ENCODE measurements around the gene MDH1B. TPM values are rescaled to one million over a fixed set of nuclear protein-coding genes. Genes with fewer than 3 reads are reported as not detected.

MDH1B gene
- total and polyA plus RNA-seq, 2 donors (not counting 1 experiment from before 2014, with no cell fraction given) = 0.34 TPM; not detected in 1

DNA sequence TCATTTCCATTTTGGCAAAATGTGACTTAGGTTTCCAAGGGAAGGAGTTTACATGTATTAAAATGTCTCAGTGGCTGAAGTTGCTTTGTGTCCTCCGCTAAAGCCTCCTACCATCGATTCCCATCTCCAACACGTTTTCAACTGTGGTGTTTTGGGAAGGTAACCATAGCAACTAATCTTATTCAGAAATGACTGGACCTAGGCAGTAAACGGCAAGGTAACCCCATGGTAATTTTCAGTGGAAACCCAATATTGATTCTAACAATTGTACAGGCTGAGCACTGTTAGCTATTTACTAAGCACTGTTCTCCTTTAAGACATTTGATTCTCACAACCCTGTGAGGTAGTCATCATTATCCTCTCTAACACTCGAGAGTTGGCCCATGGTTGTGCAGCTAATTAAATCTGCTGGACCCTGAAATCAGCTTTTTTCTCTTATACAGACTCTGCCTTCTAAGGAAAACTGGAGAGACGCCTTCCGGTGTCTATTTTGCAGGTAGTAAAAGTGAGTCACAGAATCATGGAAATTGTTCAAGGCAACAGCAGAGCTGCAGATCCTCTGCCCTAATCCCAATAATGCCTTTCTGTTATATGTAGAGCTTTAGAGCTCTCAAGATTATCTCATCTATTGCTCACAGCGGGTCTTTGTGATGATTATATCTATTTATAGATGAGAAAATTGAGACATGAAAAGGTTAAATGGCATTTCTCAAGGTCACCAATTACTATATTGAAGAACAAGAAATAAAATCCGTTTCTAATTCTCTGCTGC lies 36.5 kb upstream of the MDH1B start:
- ATAC-seq (ENCODE audit: low read depth) = no peak
- Histone ChIP-seq H2AFZ (ENCODE audit: insufficient read depth, low read depth, low read length, poor library complexity, severe bottlenecking) (no peak overlapping the region), H3K27me3 (replicated peaks in 1 of 4; ENCODE audit: control extremely low read depth in 1 of 4, control insufficient read depth in 3 of 4, insufficient read depth in 4 of 4, low read length in 3 of 4) (no peaks in the 10 kb centered on the region), H3K27ac (ENCODE audit: low read length in 2 of 2) (no peak overlapping the region), H3K36me3 (replicated peaks in 1 of 2; ENCODE audit: control extremely low read depth in 1 of 2, control insufficient read depth in 1 of 2, extremely low read depth in 1 of 2, insufficient read depth in 2 of 2, low read length in 1 of 2) (peaks cover 0 to under 1% of the 10 kb centered on the region in 2 experiments), H3K79me2 (ENCODE audit: control insufficient read depth, insufficient read depth, low read length) (no peaks in the 10 kb centered on the region), H3K9ac (ENCODE audit: low read length) (no peak overlapping the region), H3K4me1 (ENCODE audit: control insufficient read depth in 2 of 2, insufficient read depth in 2 of 2, low read length in 2 of 2) (peaks cover 0 to 5% of the 10 kb centered on the region in 2 donors), H3K4me3 (ENCODE audit: control extremely low read depth in 1 of 5, extremely low read depth in 1 of 5, insufficient read depth in 1 of 5, low read depth in 2 of 5, low read length in 4 of 5) (no peak overlapping the region), H3K9me3 (ENCODE audit: control extremely low read depth in 1 of 3, control insufficient read depth in 2 of 3, insufficient read depth in 1 of 3, low read length in 2 of 3) (no peaks in the 10 kb centered on the region), H4K20me1 (ENCODE audit: control insufficient read depth, insufficient read depth, low read length, poor library complexity, severe bottlenecking) (no peaks in the 10 kb centered on the region), H3K4me2 (replicated peaks; ENCODE audit: low read depth, low read length, poor library complexity, severe bottlenecking) (no peak overlapping the region)
- H3K4me1 Mint-ChIP-seq = peaks cover 11% of the 10 kb centered on the region
- intact Hi-C loops (cut with micrococcal nuclease) = loop anchor here (2.0 to 10.0 kb wide), 3 partner anchors 109 to 1239 kb away; no protein-coding TSS in a partner anchor
- 86% methylated on average over 3 of the region's 9 CpGs for WGBS (ENCODE audit: insufficient coverage)
- no peaks in the 10 kb centered on the region for H3K9me3 Mint-ChIP-seq (ENCODE audit: insufficient read depth)
- no peak for TF ChIP-seq EZH2 (IDR thresholded peaks at IDR 0.05; ENCODE audit: borderline replicate concordance, insufficient read depth, low read depth, low read length, poor library complexity, severe bottlenecking)
- no peak for TF ChIP-seq CTCF (IDR thresholded peaks at IDR 0.05)
- no peaks in the 10 kb centered on the region for H3K27me3 Mint-ChIP-seq
- H3K4me3 Mint-ChIP-seq = no peak overlapping the region
- ChIA-PET POLR2A (no interaction called here), CTCF (interaction anchor here (0.8 to 5.7 kb wide), 18 partner anchors 10 to 1239 kb away, joined by 3 to 44 read pairs (median 4); partner anchors contain the start of gene KLF7)
- DNase-seq = no peak
- no peak overlapping the region for H3K27ac Mint-ChIP-seq
